Measurements from ENCODE around the gene DEFB126. TPM values are rescaled to one million over a fixed set of nuclear protein-coding genes. Genes with fewer than 3 reads are reported as not detected.
"Not testable (repeated sequence)": the region's sequence is repeated elsewhere in the genome, so short reads cannot be mapped to it uniquely, and the experiment has no call there.

DEFB126 gene, protein sequence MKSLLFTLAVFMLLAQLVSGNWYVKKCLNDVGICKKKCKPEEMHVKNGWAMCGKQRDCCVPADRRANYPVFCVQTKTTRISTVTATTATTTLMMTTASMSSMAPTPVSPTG
- not detected for total RNA-seq
- not detected for polyA plus RNA-seq (ENCODE audit: insufficient read depth in 1 of 8, insufficient read length in 8 of 8, low replicate concordance in 1 of 8)
- long read RNA-seq, donor 1: 0 reads
- long read RNA-seq, donor 2: 0 reads
- long read RNA-seq, donor 3: 0 reads
- long read RNA-seq, donor 4: 0 reads
- long read RNA-seq, donor 5: 0 reads
- long read RNA-seq, donor 6: 0 reads
- long read RNA-seq, donor 7: 0 reads
- long read RNA-seq, donor 8: 0 reads
- long read RNA-seq, donor 9: 0 reads
- long read RNA-seq, donor 10: 0 reads
- long read RNA-seq, donor 11: 0 reads

DNA sequence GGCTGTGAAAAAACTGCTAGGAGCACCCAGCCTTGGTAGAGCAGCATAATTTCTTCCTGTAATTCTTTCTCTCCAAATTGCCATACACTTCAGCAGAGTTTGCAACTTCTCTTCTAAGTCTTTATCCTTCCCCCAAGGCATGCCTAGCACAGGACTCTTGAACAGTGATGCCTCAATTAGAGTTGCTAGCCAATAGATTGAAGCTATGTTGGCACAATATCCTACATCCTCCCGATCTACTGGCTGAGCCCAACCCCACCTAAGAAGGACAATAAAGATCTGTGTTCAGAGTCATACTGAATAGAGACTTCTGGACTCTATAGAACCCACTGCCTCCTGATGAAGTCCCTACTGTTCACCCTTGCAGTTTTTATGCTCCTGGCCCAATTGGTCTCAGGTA lies at the start of gene DEFB126:
DEFB126 (plus strand) TSS at position 301 of the 400 bp plus-strand sequence; CDS start at position 340, 39 bp downstream.
- no peak for DNase-seq
- H3K4me3 ChIP-seq (ENCODE audit: low read length): no peak within 1 kb of the TSS
- H3K9me3 ChIP-seq (replicated peaks; ENCODE audit: control insufficient read depth, low read depth, low read length): peaks cover 2% of the 10 kb centered on the region
- H3K36me3 ChIP-seq (ENCODE audit: control insufficient read depth, insufficient read depth, low read length): no peaks in the 10 kb centered on the region
- H3K27ac ChIP-seq (ENCODE audit: low read length): no peak within 1 kb of the TSS
- 17% methylated on average over 1 of the region's 1 CpG for WGBS (ENCODE audit: insufficient coverage)
- peaks cover 5% of the 10 kb centered on the region for H3K27me3 ChIP-seq (ENCODE audit: control insufficient read depth, insufficient read depth, low read length)
- H3K4me1 ChIP-seq (ENCODE audit: control insufficient read depth, insufficient read depth, low read length): no peaks in the 10 kb centered on the region

DNA sequence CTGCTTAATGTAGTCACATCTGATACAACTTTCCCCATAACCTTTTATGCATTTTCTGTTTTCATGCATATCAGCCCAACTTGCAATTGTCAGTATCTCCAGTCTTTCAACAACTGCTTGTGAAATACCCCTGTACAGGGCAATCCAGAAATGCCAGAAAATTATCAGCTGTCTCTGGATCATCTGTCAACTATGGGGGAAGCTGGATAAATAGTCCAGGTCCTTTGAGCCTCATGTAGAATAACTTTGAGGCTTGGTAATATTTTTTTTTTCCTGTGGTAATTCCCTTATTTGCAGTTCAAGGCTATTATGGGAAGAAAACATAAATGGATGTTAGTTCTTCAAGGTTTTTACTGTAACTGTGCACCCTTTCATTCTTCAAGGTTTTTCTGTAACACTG lies 48.7 kb upstream of the DEFB126 start:
- no peak overlapping the region for H3K4me3 ChIP-seq (ENCODE audit: low read length)
- DNase-seq: no peak
- H3K27ac ChIP-seq (ENCODE audit: low read length): no peak overlapping the region
- H3K27me3 ChIP-seq (ENCODE audit: control insufficient read depth, insufficient read depth, low read length): no peaks in the 10 kb centered on the region
- no peaks in the 10 kb centered on the region for H3K36me3 ChIP-seq (ENCODE audit: control insufficient read depth, insufficient read depth, low read length)
- no peaks in the 10 kb centered on the region for H3K4me1 ChIP-seq (ENCODE audit: control insufficient read depth, insufficient read depth, low read length)
- H3K9me3 ChIP-seq (replicated peaks; ENCODE audit: control insufficient read depth, low read depth, low read length): no peaks in the 10 kb centered on the region

DNA sequence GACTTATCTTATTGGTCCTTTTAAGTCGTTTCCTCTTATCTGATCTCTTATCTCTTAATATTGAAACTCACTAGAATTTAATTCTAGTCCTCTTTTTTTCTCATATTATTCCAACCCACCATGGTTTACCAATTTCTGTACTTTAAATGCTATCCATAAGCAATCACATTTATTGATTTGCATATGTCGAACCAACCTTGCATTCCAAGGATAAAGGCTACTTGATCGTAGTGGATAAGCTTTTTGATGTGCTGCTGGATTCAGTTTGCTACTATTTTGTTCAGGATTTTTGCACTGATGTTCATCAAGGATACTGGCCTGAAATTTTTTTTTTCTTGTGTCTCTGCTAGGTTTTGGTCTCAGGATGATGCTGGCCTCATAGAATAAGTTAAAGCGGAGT lies 47.2 kb upstream of the DEFB126 start:
- no CpG with 5 or more reads among the region's 4 CpGs for WGBS (ENCODE audit: insufficient coverage)
- Histone ChIP-seq H3K27me3 (ENCODE audit: control insufficient read depth, insufficient read depth, low read length) (no peaks in the 10 kb centered on the region), H3K36me3 (ENCODE audit: control insufficient read depth, insufficient read depth, low read length) (no peaks in the 10 kb centered on the region), H3K4me3 (ENCODE audit: low read length) (no peak overlapping the region), H3K4me1 (ENCODE audit: control insufficient read depth, insufficient read depth, low read length) (no peaks in the 10 kb centered on the region), H3K9me3 (replicated peaks; ENCODE audit: control insufficient read depth, low read depth, low read length) (no peaks in the 10 kb centered on the region), H3K27ac (ENCODE audit: low read length) (no peak overlapping the region)
- no peak for DNase-seq

DNA sequence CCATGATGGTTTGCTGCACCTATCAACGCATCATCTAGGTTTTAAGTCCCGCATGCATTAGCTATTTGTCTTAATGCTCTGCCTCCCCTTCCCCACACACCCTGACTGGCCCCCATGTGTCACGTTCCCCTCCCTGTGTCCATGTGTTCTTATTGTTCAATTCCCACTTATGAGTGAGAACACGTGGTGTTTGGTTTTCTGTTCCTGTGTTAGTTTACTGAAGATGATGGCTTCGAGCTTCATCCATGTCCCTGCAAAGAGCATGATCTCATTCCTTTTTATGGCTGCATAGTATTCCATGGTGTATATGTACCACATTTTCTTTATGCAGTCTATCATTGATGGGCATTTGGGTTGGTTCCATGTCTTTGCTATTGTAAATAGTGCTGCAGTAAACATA lies 44.7 kb upstream of the DEFB126 start:
- not testable (repeated sequence) for H3K4me3 ChIP-seq (ENCODE audit: low read length); H3K36me3 ChIP-seq (ENCODE audit: control insufficient read depth, insufficient read depth, low read length); H3K4me1 ChIP-seq (ENCODE audit: control insufficient read depth, insufficient read depth, low read length); H3K27ac ChIP-seq (ENCODE audit: low read length); H3K9me3 ChIP-seq (replicated peaks; ENCODE audit: control insufficient read depth, low read depth, low read length); DNase-seq; H3K27me3 ChIP-seq (ENCODE audit: control insufficient read depth, insufficient read depth, low read length)
- no CpG with 5 or more reads among the region's 5 CpGs for WGBS (ENCODE audit: insufficient coverage)

DNA sequence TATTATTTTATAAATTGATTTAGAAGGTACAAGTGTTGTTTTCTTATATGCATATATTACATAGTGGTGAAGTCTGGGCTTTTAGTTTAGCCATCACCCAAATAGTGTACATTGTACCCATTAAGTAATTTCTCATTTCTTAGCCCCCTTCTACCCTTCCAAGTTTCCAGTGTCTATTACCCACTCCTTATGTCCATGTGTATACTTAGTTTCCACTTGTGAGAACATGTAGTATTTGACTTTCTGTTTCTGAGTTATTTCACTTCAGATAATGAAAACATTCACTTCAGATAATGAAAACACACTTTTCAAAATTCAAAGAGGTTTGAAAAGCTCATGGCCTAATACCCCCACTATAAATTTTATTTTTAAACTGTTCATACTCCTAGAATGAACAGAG lies 40.4 kb upstream of the DEFB126 start:
- Histone ChIP-seq H3K4me1 (ENCODE audit: control insufficient read depth, insufficient read depth, low read length) (no peaks in the 10 kb centered on the region), H3K27ac (ENCODE audit: low read length) (no peak overlapping the region), H3K9me3 (replicated peaks; ENCODE audit: control insufficient read depth, low read depth, low read length) (no peaks in the 10 kb centered on the region), H3K36me3 (ENCODE audit: control insufficient read depth, insufficient read depth, low read length) (no peaks in the 10 kb centered on the region), H3K4me3 (ENCODE audit: low read length) (no peak overlapping the region), H3K27me3 (ENCODE audit: control insufficient read depth, insufficient read depth, low read length) (no peaks in the 10 kb centered on the region)
- no peak for DNase-seq

DNA sequence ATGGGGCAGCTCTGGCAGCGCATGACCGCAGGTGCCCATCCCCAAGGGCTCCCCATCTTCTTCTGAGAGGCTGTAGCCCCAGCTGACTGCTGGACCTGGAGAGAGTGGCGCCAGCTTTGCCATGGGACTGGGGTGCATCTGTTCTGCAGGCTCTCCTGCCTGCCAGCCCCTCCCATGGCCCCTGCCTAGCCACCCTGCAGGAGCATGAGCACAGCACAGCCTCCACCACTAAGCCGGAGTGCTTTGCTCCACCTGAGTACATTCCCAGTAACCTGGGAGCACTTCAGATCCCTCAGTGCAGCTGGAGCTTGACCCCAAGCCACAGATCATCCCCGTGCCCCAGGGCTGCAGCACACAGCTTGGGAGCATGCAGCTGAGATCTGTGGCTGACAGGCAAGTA lies 38.9 kb upstream of the DEFB126 start:
- H3K27me3 ChIP-seq (ENCODE audit: control insufficient read depth, insufficient read depth, low read length): no peaks in the 10 kb centered on the region
- no peaks in the 10 kb centered on the region for H3K9me3 ChIP-seq (replicated peaks; ENCODE audit: control insufficient read depth, low read depth, low read length)
- no peaks in the 10 kb centered on the region for H3K36me3 ChIP-seq (ENCODE audit: control insufficient read depth, insufficient read depth, low read length)

DNA sequence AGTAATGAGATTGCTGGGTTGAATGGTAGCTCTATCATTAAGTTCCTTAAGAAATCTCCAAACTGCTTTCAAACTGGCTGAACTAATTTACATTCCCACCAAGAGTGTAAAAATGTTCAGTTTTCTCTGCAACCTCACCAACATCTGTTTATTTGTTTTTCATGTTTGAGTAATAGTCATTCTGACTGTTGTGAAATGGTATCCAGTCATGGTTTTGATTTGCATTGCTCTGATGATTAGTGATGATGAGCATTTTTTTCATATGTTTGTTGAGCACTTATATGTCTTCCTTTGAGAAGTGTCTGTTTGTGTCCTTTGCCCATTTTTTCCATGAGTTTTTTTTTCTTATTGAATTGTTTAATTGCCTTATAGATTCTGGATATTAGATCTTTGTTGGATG lies 30.0 kb upstream of the DEFB126 start:
- Histone ChIP-seq H3K4me1 (ENCODE audit: control insufficient read depth, insufficient read depth, low read length) (no peaks in the 10 kb centered on the region), H3K27me3 (ENCODE audit: control insufficient read depth, insufficient read depth, low read length) (no peaks in the 10 kb centered on the region), H3K4me3 (ENCODE audit: low read length) (no peak overlapping the region), H3K36me3 (ENCODE audit: control insufficient read depth, insufficient read depth, low read length) (no peaks in the 10 kb centered on the region), H3K27ac (ENCODE audit: low read length) (no peak overlapping the region), H3K9me3 (replicated peaks; ENCODE audit: control insufficient read depth, low read depth, low read length) (no peaks in the 10 kb centered on the region)
- DNase-seq: no peak

More for the DNA sequence above, 38.9 kb upstream of the DEFB126 start:
- Histone ChIP-seq H3K4me3 (ENCODE audit: low read length) (no peak overlapping the region), H3K4me1 (ENCODE audit: control insufficient read depth, insufficient read depth, low read length) (no peaks in the 10 kb centered on the region), H3K27ac (ENCODE audit: low read length) (no peak overlapping the region)
- no peak for DNase-seq
- WGBS (ENCODE audit: insufficient coverage): 80% methylated on average over 5 of the region's 5 CpGs

DNA sequence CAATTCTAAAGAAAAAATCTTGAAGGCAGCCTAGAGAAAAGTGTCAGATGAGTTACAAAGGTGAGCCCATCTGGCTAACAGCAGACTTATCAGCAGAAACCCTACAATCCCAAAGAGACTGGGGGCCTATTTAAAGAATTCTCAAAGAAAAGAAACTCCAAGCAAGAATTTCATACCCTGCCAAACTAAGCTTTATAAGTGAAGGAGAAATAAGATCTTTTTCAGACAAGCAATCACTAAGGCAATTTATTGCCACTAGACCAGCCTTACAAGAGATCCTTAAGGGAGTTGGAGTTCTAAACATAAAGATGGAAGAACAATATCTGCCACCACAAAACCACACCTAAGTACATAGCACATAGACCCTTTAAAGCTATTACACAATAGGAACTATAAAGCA lies 24.9 kb upstream of the DEFB126 start:
- no peaks in the 10 kb centered on the region for H3K4me1 ChIP-seq (ENCODE audit: control insufficient read depth, insufficient read depth, low read length)
- H3K27ac ChIP-seq (ENCODE audit: low read length): no peak overlapping the region
- DNase-seq: no peak
- H3K36me3 ChIP-seq (ENCODE audit: control insufficient read depth, insufficient read depth, low read length): no peaks in the 10 kb centered on the region
- no peak overlapping the region for H3K4me3 ChIP-seq (ENCODE audit: low read length)
- no peaks in the 10 kb centered on the region for H3K9me3 ChIP-seq (replicated peaks; ENCODE audit: control insufficient read depth, low read depth, low read length)
- H3K27me3 ChIP-seq (ENCODE audit: control insufficient read depth, insufficient read depth, low read length): no peaks in the 10 kb centered on the region

DNA sequence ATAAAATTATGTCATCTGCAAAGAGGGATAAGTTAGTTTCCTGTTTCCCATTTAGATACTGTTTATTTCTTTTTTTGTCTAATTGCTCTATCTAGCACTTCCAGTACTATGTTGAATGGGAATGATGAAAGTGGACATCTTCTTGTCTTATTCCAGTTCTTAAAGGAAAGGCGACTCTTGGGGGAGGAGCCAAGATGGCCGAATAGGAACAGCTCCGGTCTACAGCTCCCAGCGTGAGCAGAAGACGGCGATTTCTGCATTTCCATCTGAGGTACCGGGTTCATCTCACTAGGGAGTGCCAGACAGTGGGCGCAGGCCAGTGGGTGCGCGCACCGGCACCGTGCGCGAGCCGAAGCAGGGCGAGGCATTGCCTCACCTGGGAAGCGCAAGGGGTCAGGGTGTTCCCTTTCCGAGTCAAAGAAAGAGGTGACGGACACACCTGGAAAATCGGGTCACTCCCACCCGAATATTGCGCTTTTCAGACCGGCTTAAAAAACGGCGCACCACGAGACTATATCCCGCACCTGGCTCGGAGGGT lies 12.5 kb upstream of the DEFB126 start:
- H3K4me1 ChIP-seq (ENCODE audit: control insufficient read depth, insufficient read depth, low read length); DNase-seq; H3K4me3 ChIP-seq (ENCODE audit: low read length); H3K27me3 ChIP-seq (ENCODE audit: control insufficient read depth, insufficient read depth, low read length); H3K27ac ChIP-seq (ENCODE audit: low read length); H3K9me3 ChIP-seq (replicated peaks; ENCODE audit: control insufficient read depth, low read depth, low read length); H3K36me3 ChIP-seq (ENCODE audit: control insufficient read depth, insufficient read depth, low read length): not testable (repeated sequence)
- WGBS (ENCODE audit: insufficient coverage): 83% methylated on average over 17 of the region's 28 CpGs

DNA sequence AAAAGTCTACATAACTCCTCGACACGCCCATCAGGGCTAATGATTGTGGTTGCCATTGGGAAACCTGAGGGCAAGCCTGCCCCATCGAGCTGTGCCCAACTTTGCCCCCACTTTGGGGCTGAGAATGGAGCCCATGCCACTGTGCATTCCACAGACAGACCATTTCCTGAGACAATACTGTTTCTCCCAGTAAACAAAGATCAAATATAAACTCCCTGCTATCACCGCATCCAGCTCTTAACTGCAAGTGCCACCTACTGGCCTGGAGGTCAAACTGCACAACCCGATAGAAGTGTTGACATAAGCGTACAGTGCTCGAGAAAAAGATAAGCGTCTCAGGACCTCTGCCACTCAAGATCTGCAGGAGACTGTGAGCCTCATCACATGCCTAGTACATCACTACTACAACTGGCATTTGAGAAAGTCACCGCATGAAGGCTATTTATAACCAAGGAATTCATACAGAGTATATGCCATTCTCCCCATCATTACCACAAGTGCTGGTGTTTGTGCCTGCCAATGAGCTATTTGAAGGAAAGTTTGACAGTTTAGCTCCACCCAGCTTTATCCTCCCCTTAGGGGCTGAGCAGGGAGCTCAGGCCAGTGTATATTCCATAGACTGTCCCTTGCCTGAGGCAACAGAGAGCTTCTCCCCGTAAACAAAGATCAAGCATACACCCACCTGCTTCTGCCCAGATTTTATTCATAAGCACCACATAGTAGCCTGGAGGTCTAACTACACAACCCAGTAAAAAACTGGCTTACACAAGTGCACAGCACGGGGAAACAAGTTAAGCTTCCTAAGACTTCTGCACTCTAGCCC lies 4.5 kb upstream of the DEFB126 start:
- no peak for DNase-seq
- Histone ChIP-seq H3K36me3 (ENCODE audit: control insufficient read depth, insufficient read depth, low read length) (no peaks in the 10 kb centered on the region), H3K27me3 (ENCODE audit: control insufficient read depth, insufficient read depth, low read length) (peaks cover 3% of the 10 kb centered on the region), H3K4me1 (ENCODE audit: control insufficient read depth, insufficient read depth, low read length) (no peaks in the 10 kb centered on the region), H3K4me3 (ENCODE audit: low read length) (no peak overlapping the region), H3K9me3 (replicated peaks; ENCODE audit: control insufficient read depth, low read depth, low read length) (peaks cover 2% of the 10 kb centered on the region), H3K27ac (ENCODE audit: low read length) (no peak overlapping the region)
- WGBS (ENCODE audit: insufficient coverage): 88% methylated on average over 9 of the region's 11 CpGs

Data from muscle of leg (tissue), 16 donors.